Left ventricle myocardium superior (tissue), 1 donor: Measurements from ENCODE around the gene ITPR1. TPM values are rescaled to one million over a fixed set of nuclear protein-coding genes. Genes with fewer than 3 reads are reported as not detected.

Source experiments
- ATAC-seq: fragments of 200-7000 bp; cut with Tn5 transposase; one replicate; pipeline ENCODE4 v1.9.1; 2020; ENCODE audit warnings: mild to moderate bottlenecking, moderate library complexity
- DNase-seq: peaks from one replicate; pipeline ENCODE4 v3.0.0-alpha.2; 2020
- intact Hi-C: fragments of 100-400 bp; cut with micrococcal nuclease; formaldehyde crosslinking; loops from one replicate; pipeline ENCODE4 v1.11.0; 2022
- total RNA-seq: library from RNA; stranded (reverse); fragmentation: NEBNext Ultra II Directional; extraction: Animal tissue kit (Norgen Biotek cat#: 25700); gene quantifications from one replicate; pipeline ENCODE4 v1.2.1, GENCODE V29; 2021
- donor health status: DM: no; HTN: yes; CAD: no; lungs with severe emphysema.

The ITPR1 gene
- total RNA-seq, 1 donor from 2014 or later, result 16.6 TPM

DNA sequence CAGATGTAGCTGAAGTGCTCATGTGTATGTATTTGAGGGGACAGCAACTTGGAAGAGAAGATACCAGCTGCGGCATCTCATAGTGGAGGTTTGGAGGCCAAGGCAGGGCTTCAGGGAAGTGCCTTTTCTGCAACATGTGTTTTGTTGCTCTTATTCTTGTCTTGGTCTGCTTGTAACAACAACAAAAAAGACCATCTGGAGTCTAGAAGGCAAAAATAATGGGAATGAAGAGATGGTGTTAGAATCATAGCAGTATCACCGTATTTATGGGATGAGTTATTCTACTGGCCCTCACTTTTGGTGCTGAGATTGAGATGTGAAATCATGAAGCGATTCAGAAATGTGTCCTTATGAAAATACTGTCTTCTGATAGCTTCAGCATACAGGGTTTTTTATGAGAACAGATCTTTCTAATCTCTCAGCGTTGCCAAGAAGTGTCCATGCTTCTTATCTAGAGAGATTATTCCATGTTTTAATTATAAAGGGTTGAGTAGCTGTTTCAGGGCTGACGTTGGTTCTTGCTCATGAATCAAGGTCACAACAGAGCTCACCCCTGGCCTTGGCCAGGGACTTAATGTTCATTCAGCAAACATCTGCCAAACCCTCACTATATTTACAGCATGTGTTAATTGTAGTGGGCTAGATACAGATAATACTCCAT is 58.0 kb downstream of the ITPR1 start:
- intact Hi-C loops, result no loop called here
- peak; percentile 50 for DNase-seq
- peak; percentile 85 for ATAC-seq

DNA sequence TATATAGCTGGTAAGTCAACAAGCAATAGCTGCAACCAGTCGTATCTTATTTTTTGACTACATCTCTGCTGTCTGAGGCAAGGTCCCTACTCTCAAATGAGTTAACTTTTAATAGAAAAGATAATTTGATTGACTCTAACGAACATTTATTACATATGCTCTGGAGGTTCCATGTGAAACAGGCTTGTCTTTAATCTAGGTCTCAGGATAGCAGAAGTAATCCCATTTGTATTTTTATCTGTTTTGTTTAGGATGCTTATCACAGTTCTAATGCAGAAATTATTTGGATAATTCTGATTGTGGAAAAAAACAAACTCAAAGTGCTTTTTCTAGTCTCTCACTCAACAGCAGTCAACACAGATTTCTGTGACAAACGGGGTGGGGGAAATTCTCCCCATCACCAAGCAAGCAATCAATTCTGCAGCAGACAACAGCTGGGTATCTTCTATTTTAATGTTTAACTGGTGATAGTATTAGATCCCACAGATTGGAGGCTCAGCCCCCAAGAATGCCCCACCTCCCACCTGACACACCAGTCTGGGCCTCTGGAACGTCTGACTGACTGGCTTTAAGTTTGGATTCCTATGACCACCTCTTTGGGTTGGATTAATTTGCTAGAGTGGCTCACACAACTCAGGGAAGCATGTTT is 58.8 kb downstream of the ITPR1 start:
- no peak for DNase-seq
- peak; percentile 26 for ATAC-seq

DNA sequence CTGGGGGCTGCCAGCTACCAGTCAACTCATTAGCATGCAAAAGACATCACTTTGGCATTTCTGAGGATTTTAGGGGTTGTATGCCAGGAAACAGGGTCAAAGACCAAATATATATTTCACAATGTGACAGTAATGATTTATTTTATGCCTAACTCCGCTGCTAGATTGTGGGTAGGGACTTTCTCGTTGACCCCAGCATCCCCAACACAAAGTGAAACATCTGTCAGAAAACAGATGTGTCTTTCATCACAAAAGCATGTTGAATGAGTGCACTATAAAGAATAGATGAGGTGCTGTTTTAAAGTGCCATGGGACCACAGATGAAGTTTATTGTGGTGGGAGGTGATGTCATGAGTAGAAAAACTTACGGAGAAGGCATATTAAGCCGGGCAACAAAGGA is 59.7 kb downstream of the ITPR1 start:
- intact Hi-C loops, result no loop called here
- ATAC-seq, result no peak
- no peak for DNase-seq

More for the DNA sequence above, 58.8 kb downstream of the ITPR1 start:
- intact Hi-C loops, result no loop called here

DNA sequence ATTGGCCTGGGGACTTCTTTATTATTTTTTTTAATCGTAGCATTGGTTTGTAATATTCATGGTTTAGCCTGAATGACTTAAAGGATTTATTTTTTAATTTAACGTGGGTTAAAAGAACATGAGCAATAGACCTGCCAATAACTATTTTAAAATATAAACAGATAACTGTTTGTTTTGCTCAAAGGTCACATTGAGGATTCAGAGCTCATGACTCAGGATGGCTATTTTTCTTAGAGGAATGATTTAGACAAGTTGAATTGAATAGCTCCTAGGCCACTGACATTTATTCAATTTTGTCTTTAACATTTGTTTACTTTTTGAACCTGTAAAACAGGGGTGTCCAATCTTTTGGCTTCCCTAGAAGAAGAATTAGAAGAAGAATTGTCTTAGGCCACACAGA is 68.5 kb downstream of the ITPR1 start:
- ATAC-seq (no peak), DNase-seq (no peak)
- intact Hi-C loops, result no loop called here

DNA sequence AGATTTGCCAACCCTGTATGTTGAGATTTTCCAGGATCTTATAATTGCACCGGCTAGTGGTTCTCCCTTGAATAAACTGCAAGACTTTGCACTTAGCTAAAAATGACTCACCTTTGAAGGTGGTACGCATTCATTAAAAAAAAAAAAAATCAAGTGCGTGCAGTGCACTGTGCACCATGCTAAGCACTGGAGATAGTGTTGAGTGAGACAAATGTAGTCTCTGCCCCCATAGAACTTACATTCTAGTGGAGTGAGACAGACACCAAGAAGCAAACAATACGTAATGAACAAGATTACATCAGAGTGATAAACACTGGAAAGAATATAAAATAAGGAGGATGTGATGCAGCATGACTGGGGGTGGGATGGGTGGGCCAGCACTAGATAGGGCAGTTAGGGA is 69.4 kb downstream of the ITPR1 start:
- DNase-seq (no peak), ATAC-seq (no peak)
- intact Hi-C loops, result no loop called here

DNA sequence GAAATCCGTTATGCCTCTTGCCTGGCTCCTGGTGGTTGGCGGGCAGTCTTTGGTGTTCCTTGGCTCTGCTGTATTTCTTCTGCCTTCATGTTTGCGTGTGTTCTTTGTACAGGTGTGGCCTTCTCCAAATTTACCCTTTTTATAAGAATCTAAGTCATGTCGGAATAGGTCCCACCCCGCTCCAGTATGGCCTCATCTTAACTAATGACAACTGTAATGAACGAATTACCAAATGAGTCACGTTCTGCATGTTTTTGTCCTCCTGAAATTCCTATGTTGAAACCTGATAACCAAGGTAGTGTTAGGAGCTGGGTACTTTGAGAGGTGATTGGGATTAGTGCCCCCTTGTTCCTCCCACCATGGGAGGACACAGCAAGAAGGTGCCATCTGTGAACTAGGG is 71.1 kb downstream of the ITPR1 start:
- ATAC-seq (no peak), DNase-seq (no peak)
- intact Hi-C loops, result no loop called here

DNA sequence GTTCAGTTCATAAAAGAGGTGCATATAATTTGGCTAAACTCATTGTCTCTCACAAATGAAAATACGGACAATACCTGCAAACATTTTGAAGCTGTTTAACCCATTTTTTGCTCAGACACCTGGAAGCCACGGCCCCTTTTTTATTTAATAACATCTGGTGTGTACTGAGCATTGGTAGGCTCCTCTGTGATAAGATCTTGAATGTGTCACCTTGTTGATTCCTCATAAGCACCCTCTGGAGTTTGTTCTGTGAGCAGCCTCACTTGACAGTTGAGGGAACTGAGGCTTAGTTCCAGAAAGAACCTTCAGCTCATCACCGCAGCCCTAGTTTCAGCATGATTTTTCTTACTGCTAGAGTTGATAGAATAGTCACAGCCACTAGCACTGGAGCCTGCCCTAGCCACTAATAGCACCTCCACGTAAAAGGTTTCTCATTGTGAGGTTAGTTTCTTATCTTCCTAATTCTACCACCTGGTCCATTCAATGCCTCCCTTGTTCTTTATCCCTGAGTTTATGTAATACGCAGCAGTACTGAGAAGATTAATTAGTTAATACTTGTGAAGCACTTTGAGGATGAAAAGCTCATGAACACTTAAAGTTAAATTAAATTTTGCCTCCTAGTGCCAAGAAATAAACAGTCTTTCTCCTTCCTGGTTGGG is 71.9 kb downstream of the ITPR1 start:
- intact Hi-C loops, result no loop called here
- ATAC-seq (no peak), DNase-seq (no peak)

DNA sequence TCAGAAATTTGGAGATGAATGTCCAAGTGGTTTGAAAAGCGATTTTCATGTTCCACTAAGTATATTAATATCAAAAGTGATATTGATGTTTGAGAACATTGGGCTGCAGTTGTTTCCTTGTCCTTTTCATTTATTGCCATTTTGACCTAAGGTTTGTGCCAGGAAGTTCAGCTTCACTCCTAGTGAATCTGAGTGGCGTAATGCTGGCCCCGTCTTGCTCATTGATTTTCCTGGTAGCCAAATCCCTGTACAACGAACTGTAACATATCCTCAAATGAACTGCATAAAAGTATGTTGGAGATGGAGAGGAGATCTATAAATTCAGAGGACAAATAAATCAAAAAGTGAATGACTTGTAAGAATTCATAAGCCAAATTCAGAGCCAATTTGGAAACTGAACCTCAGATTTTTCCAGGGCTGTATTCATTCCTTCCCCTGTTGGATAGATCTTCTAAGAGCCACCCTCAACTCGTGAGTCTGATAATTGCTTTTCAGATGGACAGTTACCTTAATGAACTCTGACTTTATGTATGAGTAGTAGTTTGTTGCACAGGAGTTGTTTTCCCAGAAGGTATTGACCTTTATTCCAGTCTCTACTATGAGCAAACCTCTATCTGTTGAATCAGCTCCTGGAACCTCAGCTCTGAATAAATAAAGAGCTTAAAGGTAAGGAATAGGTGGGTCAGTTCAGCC is 72.8 kb downstream of the ITPR1 start:
- intact Hi-C loops, result no loop called here
- ATAC-seq (no peak), DNase-seq (no peak)

DNA sequence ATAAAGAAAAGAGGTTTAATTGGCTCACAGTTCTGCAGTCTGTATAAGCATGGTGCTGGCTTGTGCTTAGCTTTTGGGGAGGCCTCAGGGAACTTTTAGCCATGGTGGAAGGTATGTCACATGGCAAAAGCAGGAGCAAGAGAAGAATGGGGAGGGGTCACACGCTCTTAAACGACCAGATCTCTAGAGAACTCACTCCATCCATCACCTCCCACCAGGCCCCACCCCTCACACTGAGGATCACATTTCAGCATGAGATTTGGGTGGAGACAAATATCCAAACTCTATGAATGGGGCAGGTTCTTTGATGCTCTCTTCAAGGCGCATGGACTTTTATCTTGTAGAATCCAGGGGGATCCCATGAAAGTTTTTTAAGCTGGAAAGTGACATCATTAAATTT is 75.7 kb downstream of the ITPR1 start:
- ATAC-seq (no peak), DNase-seq (no peak)
- intact Hi-C loops, result no loop called here

DNA sequence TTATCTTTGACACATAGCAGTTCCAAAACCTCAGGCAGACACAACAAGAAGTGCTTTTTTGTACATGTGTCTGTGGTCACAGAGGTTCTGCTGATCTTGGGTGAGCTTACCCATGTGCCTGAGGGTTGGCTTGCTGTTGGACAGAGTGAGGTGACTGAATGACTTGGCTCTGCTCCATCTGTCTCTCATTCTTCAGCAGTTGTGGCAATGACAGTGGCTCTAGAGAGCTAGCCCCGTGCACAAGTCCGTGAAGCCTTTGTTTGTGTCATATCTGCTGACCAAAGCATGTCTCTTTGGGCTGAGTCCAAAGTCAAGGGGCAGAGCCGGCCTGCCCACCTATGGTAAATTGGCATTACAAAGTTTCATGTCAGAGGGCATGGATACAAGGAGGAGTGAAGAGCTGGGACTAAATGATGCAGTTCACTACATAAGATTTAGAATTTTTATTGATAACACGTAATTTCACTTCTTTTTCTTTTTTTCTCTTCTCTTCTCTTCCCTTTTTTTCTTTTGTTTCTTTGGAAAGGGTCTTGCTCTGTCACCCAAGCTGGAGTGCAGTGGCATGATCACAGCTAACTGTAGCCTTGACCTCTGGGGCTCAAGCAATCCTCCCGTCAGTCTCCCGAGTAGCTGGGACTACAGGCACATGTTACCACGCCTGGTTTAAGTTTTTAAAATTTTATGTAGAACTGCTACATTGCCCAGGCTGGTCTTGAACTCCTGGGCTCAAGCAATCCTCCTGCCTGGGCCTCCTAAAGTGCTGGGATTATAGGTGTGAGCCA is 77.9 kb downstream of the ITPR1 start:
- ATAC-seq (peak; percentile 47), DNase-seq (no peak)
- intact Hi-C loops, result no loop called here

DNA sequence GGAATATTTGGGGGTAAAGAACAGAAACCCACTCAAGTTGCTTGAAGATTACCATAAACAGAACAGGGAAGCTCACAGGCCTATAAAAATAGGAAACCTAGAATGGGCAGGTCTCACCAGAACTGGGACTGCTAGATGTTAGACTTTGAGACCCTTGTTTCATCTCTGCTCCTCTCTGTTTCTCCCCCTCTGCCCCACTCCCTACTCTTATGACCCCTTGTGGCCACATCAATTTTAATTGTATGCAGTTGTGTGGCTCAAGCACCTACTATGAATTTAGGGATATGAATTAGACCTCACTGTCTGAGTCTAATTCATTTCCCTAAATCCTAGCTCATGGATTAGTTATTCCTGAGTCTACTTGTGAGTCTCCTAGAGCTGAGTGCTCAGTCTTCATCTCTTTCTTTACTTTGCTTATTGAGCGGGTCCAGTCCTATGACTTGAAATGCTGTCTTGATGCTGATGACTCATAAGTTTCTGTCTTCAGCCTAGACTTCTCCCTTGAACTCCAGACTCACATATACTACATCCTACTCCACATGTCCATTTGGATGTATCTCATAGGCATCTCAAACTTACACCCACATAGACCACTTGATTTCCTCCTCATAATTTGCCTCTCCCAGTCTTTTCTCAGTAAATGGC is 78.7 kb downstream of the ITPR1 start:
- intact Hi-C loops, result no loop called here
- ATAC-seq, result no peak
- DNase-seq, result no peak

DNA sequence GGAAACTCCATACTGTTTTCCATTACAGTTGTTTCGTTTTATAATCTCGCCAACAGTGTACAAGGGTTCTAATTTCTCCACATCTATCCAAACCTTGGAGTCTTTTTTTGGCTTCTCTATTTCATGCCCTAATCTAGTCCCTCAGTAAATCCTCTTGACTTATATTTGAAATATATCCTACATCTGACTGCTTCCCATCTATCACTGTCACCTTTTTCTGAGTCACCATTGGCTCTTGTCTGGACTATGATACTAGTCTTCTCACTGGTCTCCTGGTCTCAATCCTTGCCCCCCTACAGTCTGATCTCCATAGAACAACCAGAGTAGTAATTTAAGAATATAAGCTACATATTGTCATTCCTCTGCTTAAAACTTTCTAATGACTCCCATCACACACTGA is 80.0 kb downstream of the ITPR1 start:
- intact Hi-C loops, result no loop called here
- ATAC-seq, result no peak
- DNase-seq, result no peak

DNA sequence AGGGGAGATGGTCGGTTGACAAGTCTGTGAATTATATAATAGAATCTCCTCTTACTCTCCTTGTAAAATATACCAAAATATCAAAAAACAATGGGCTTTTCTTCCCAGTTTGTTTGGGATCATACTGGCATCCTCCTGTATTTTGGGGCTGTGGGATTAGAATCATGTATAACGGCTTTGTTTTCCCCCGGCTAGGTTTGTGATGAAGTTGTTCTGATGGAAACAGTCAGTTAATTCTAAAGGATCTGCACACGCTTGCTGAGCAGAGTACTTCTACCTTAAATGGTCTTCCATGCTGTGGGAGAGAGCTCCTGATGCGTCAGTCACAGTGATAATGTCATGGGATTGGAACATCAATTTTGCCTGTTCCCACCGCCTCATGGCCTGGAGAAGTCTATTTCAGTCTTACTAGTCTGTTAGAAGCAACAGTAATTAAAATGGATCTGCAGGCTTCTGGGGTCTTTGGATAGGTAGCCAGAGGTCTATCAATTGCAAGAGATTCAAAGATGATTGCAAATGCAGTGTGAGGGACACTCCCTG is 81.3 kb downstream of the ITPR1 start:
- DNase-seq (no peak), ATAC-seq (no peak)
- intact Hi-C loops, result no loop called here

DNA sequence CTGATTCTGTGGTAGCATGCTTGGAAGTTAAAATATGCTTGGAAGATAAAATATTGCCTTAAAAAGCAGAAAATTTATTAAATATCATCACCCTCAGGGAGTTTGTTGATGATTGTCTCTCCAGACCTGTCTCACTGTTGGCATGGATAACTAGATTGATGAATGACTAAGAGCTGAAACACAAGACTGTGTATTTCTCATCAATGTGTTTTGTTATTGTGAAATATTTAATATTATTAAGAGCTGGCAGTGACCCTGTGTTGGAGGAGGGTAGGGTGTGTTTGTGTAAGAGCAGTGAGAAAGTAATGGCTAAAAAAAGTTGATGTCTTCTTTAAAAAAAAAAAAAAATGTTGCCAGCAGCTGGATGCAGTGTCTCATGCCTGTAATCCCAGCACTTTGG is 82.2 kb downstream of the ITPR1 start:
- intact Hi-C loops, result no loop called here
- DNase-seq (no peak), ATAC-seq (peak; percentile 29)

DNA sequence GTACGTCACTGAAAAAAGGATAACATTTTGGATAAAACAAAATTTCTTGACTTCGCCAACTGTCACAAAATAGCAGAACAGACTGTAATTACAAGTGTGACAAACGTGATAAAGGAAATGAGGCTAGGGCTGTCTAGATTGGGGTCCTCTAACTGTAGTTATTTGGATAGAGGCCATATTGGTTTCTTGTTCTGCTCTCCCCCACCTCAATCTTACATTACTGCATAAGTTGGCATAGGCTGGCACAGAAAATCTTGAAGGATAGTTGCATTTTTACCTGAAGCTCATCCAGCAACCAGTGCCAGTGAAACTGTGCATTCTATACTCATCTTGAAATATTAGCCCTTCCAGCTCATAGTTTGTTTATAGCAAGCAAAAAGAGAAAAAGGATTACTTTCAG is 84.6 kb downstream of the ITPR1 start:
- DNase-seq, result no peak
- no peak for ATAC-seq
- intact Hi-C loops, result no loop called here

DNA sequence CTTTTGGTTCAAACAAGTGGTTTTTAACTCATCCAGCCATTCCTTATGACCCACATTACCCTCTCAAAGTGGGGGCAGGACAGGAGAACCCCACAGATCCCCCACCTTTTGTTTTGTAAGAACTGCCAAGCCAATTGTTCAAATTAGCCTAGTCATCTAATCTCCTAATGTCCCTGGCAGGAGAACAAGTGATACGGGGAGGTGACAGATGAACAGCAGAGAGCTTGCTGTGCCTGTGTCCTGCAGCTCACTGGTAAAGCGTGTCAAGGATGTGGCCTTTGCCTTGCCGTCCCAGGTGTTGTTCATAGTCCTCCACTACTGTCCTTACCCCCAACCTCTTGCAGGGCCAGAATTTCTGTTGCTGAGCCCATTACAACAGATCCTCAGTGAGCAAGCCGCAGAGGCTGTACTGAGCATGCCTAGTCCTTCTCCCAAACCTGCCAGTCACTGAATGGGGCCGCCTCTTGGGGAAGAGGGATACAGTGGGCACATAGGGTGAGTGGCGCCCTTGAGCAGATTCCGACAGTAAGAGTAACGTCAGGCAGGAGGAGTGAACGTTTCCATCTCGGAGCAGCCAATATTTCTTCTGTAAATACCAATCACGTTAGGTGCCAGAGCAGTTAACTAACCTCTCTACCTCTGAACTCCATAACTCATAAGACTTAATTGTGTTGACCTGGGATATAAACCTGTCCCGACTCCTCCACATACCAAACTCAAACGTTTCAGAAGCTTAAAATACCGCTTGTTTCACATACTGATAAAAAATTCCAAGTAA is 87.4 kb downstream of the ITPR1 start:
- peak; percentile 80 for ATAC-seq
- DNase-seq, result peak; percentile 47
- intact Hi-C loops, result no loop called here

DNA sequence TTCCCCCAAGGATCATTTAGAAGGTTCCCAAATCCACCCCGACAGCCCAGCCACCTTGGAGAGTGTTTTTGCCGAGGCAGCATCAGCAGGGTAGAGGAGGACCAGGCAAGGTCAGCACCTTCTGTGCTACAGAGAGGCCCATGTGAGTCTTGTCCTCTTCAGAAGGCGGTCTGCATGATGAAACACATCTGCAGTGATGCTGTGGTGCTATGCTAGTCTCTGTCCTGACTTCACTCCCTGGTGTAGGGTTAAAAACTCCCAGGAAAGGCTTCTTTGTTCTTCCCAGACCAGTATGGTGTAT is 87.9 kb downstream of the ITPR1 start:
- intact Hi-C loops, result no loop called here
- DNase-seq (no peak), ATAC-seq (peak; percentile 56)

DNA sequence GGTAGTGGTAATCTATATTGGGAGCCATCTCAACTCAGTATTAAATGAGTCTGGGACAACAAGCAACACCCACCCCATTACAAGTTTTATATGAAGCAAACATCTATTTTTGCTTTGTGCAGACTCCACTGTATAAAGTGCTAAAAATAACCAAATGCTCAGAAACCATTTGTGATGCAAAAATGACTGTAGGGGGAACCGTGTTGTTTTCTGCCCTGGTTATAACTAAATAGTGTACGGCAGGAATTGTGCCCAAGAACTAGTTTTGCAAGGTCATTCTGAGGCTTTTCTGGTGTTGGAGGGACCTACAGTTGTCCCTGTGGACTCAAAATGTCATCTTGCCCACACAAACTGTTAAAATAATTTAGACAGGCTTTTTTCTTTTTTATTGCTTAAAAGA is 88.3 kb downstream of the ITPR1 start:
- ATAC-seq (peak; percentile 4), DNase-seq (no peak)
- intact Hi-C loops, result no loop called here
